Mammary epithelial cell (primary cell): ENCODE data around the gene SCGB3A2.

Source experiments
- EZH2 ChIP-seq: IDR thresholded peaks from 2 replicates; pipeline ENCODE4 v1.6.1; 2012; ENCODE audit warnings: low read length, inconsistent platforms, borderline replicate concordance
- TF ChIP-seq, protein P1 (sequence below), 2 donors: IDR thresholded peaks in 1 of 2; conservative IDR thresholded peaks in 1 of 2; 2 replicates each; pipeline ENCODE4 v1.5.1; 2011 to 2012; ENCODE audit warnings: inconsistent platforms in 2 of 2, low read length in 2 of 2, mild to moderate bottlenecking in 2 of 2, control low read depth in 1 of 2, low read depth in 1 of 2; ENCODE audit not compliant: insufficient read depth in 1 of 2; ENCODE audit errors: extremely low read depth in 1 of 2

DNA sequence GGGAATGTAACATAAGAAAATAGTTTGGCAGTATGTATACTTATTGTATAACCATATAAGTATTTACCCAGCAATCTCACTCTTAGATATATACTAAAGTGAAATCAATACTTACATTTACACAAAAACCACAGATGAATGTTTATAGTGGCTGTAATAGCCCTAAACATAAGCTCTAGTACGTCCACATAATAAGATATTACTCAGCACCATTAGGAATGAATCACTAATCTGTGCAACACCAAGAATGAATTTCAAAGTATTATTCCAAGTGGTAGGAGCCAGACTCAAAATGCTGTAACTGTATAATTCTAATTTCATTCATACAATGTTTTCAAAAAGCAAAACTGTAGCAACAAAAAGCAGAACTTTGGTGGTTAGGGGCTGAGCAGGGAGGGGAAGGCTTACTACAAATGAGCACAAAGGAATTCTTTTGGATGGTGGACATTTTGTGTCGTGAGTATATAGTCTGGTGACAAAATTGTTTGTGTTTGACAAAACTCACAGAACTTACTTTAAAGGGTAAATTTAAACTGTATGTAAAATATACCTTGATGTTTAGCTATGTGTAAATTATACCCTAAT lies 39.7 kb downstream of the SCGB3A2 start:
- TF ChIP-seq EZH2: no peak
- TF ChIP-seq, protein P1, sequence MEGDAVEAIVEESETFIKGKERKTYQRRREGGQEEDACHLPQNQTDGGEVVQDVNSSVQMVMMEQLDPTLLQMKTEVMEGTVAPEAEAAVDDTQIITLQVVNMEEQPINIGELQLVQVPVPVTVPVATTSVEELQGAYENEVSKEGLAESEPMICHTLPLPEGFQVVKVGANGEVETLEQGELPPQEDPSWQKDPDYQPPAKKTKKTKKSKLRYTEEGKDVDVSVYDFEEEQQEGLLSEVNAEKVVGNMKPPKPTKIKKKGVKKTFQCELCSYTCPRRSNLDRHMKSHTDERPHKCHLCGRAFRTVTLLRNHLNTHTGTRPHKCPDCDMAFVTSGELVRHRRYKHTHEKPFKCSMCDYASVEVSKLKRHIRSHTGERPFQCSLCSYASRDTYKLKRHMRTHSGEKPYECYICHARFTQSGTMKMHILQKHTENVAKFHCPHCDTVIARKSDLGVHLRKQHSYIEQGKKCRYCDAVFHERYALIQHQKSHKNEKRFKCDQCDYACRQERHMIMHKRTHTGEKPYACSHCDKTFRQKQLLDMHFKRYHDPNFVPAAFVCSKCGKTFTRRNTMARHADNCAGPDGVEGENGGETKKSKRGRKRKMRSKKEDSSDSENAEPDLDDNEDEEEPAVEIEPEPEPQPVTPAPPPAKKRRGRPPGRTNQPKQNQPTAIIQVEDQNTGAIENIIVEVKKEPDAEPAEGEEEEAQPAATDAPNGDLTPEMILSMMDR (conservative IDR thresholded peaks at IDR 0.05 in 1 of 2, IDR thresholded peaks at IDR 0.05 in 1 of 2; ENCODE audit: extremely low read depth in 1 of 2, insufficient read depth in 1 of 2, low read depth in 1 of 2, low read length in 2 of 2): no peak
